K562 (cell line): ENCODE results near the gene PHLPP2. TPM values are rescaled to one million over a fixed set of nuclear protein-coding genes. Genes with fewer than 3 reads are reported as not detected.

Experiments
- polyA plus RNA-seq, 8 experiments: library from polyadenylated mRNA; depleted of rRNA in 4 of 8; stranded (reverse) in 5 of 8; unstranded in 3 of 8; fragments of >200 nt; fragmentation: Nextera tagmentation in 2 of 8; fragmentation: Illumina TruSeq in 1 of 8; extraction: Ambion mirVana in 2 of 8; extraction: Trizol in 1 of 8; gene quantifications; 2 replicates each; pipeline versions ENCODE4 v1.2.1 to v1.2.3, GENCODE V29; 2011 to 2014; ENCODE audit warnings: inconsistent platforms in 1 of 8, missing spikeins in 1 of 8
- small RNA-seq: library from RNA; depleted of rRNA; stranded (forward); fragments of <200 nt; gene quantifications from one replicate; pipeline ENCODE3, GENCODE V24; 2014
- total RNA-seq, 7 experiments: library from RNA; depleted of rRNA in 6 of 7; stranded (reverse); fragments of >200 nt in 6 of 7; fragmentation: Illumina TruSeq in 2 of 7; extraction: Trizol in 2 of 7; gene quantifications; 2 replicates each; pipeline versions ENCODE4 v1.2.1 to v1.2.3, GENCODE V29; 2011 to 2021; ENCODE audit warnings: low replicate concordance in 1 of 7

Gene PHLPP2
- total and polyA plus RNA-seq, 9 of the 15 experiments (the other 6 are each of a cell fraction or from before 2014, with no cell fraction given): 0.60 to 7.1 (median 2.6) TPM

Small RNAs within 50 kb of the gene (small RNA-seq; reads per million reads assigned to genes)
- not detected for gene RNU6-208P
- gene SNORA70D: not detected
- gene SNORD71: 1,174 reads per million, percentile 100 among the genes with 10 or more reads in this experiment

Other genes with a start within 250 kb of the PHLPP2 start
Only the 7 nearest of the 8 such genes appear.
- gene CHST4, start 198.3 kb downstream of the PHLPP2 start, total RNA-seq (2014; rRNA removed): not detected in 2 replicates
- not detected in 2 replicates for gene CHST4, start 198.3 kb downstream of the PHLPP2 start, total RNA-seq (2014; rRNA removed; fragmentation: Illumina TruSeq; extraction: Trizol)
- gene CHST4, start 198.3 kb downstream of the PHLPP2 start, total RNA-seq (2015; rRNA removed; fragmentation: Illumina TruSeq; extraction: Trizol): not detected in 2 replicates
- 0.07 and 0.09 TPM in 2 replicates for gene CHST4, start 198.3 kb downstream of the PHLPP2 start, total RNA-seq (2021)
- not detected in 2 replicates for gene CHST4, start 198.3 kb downstream of the PHLPP2 start, polyA plus RNA-seq (2011; rRNA removed)
- not detected in 2 replicates for gene CHST4, start 198.3 kb downstream of the PHLPP2 start, polyA plus RNA-seq (2014; fragmentation: Illumina TruSeq; extraction: Trizol)
- not detected for gene CHST4, start 198.3 kb downstream of the PHLPP2 start, polyA plus RNA-seq (2014; fragmentation: Nextera tagmentation; extraction: Ambion mirVana)
- gene CHST4, start 198.3 kb downstream of the PHLPP2 start, polyA plus RNA-seq (2014; rRNA removed): not detected in 2 replicates
- not detected in 2 replicates for gene TAT, start 147.6 kb downstream of the PHLPP2 start, total RNA-seq (2014; rRNA removed)
- gene TAT, start 147.6 kb downstream of the PHLPP2 start, total RNA-seq (2014; rRNA removed; fragmentation: Illumina TruSeq; extraction: Trizol): not detected in 2 replicates
- not detected in 2 replicates for gene TAT, start 147.6 kb downstream of the PHLPP2 start, total RNA-seq (2015; rRNA removed; fragmentation: Illumina TruSeq; extraction: Trizol)
- gene TAT, start 147.6 kb downstream of the PHLPP2 start, total RNA-seq (2021): 0.24 and 0.63 TPM in 2 replicates
- gene TAT, start 147.6 kb downstream of the PHLPP2 start, polyA plus RNA-seq (2011; rRNA removed): not detected in 2 replicates
- not detected in 2 replicates for gene TAT, start 147.6 kb downstream of the PHLPP2 start, polyA plus RNA-seq (2014; fragmentation: Illumina TruSeq; extraction: Trizol)
- under 1 TPM; 0.04 TPM for gene TAT, start 147.6 kb downstream of the PHLPP2 start, polyA plus RNA-seq (2014; fragmentation: Nextera tagmentation; extraction: Ambion mirVana)
- gene TAT, start 147.6 kb downstream of the PHLPP2 start, polyA plus RNA-seq (2014; rRNA removed): not detected in 2 replicates
- not detected in 2 replicates for gene MARVELD3, start 98.5 kb downstream of the PHLPP2 start, total RNA-seq (2014; rRNA removed)
- not detected in 2 replicates for gene MARVELD3, start 98.5 kb downstream of the PHLPP2 start, total RNA-seq (2014; rRNA removed; fragmentation: Illumina TruSeq; extraction: Trizol)
- gene MARVELD3, start 98.5 kb downstream of the PHLPP2 start, total RNA-seq (2015; rRNA removed; fragmentation: Illumina TruSeq; extraction: Trizol): not detected in 2 replicates
- gene MARVELD3, start 98.5 kb downstream of the PHLPP2 start, total RNA-seq (2021): not detected in 2 replicates
- 0.07 and 0.08 TPM in 2 replicates for gene MARVELD3, start 98.5 kb downstream of the PHLPP2 start, polyA plus RNA-seq (2011; rRNA removed)
- not detected in 2 replicates for gene MARVELD3, start 98.5 kb downstream of the PHLPP2 start, polyA plus RNA-seq (2014; fragmentation: Illumina TruSeq; extraction: Trizol)
- gene MARVELD3, start 98.5 kb downstream of the PHLPP2 start, polyA plus RNA-seq (2014; fragmentation: Nextera tagmentation; extraction: Ambion mirVana): under 1 TPM in 1 of 2 experiments, not detected in 1; 0.07 TPM
- 0.03 TPM in 1 of 2 replicates, not detected in the other for gene MARVELD3, start 98.5 kb downstream of the PHLPP2 start, polyA plus RNA-seq (2014; rRNA removed)
- 38.2 and 39.4 TPM in 2 replicates for gene AP1G1, start 84.1 kb upstream of the PHLPP2 start, total RNA-seq (2014; rRNA removed)
- gene AP1G1, start 84.1 kb upstream of the PHLPP2 start, total RNA-seq (2014; rRNA removed; fragmentation: Illumina TruSeq; extraction: Trizol): 42.0 and 48.3 TPM in 2 replicates
- 42.1 and 43.4 TPM in 2 replicates for gene AP1G1, start 84.1 kb upstream of the PHLPP2 start, total RNA-seq (2015; rRNA removed; fragmentation: Illumina TruSeq; extraction: Trizol)
- gene AP1G1, start 84.1 kb upstream of the PHLPP2 start, total RNA-seq (2021): 50.3 and 59.2 TPM in 2 replicates
- gene AP1G1, start 84.1 kb upstream of the PHLPP2 start, polyA plus RNA-seq (2011; rRNA removed): 56.9 and 61.2 TPM in 2 replicates
- 42.8 and 45.7 TPM in 2 replicates for gene AP1G1, start 84.1 kb upstream of the PHLPP2 start, polyA plus RNA-seq (2014; fragmentation: Illumina TruSeq; extraction: Trizol)
- 10 to 100 TPM in 1 of 2 experiments, 1 to 10 TPM in 1; 7.0 to 13.6 TPM for gene AP1G1, start 84.1 kb upstream of the PHLPP2 start, polyA plus RNA-seq (2014; fragmentation: Nextera tagmentation; extraction: Ambion mirVana)
- gene AP1G1, start 84.1 kb upstream of the PHLPP2 start, polyA plus RNA-seq (2014; rRNA removed): 25.4 and 26.8 TPM in 2 replicates
- 5.4 and 5.7 TPM in 2 replicates for gene ATXN1L, start 121.3 kb upstream of the PHLPP2 start, total RNA-seq (2014; rRNA removed)
- 8.2 and 9.1 TPM in 2 replicates for gene ATXN1L, start 121.3 kb upstream of the PHLPP2 start, total RNA-seq (2014; rRNA removed; fragmentation: Illumina TruSeq; extraction: Trizol)
- gene ATXN1L, start 121.3 kb upstream of the PHLPP2 start, total RNA-seq (2015; rRNA removed; fragmentation: Illumina TruSeq; extraction: Trizol): 8.9 and 9.3 TPM in 2 replicates
- 10.9 and 11.3 TPM in 2 replicates for gene ATXN1L, start 121.3 kb upstream of the PHLPP2 start, total RNA-seq (2021)
- 10.2 and 10.5 TPM in 2 replicates for gene ATXN1L, start 121.3 kb upstream of the PHLPP2 start, polyA plus RNA-seq (2011; rRNA removed)
- 9.0 and 9.7 TPM in 2 replicates for gene ATXN1L, start 121.3 kb upstream of the PHLPP2 start, polyA plus RNA-seq (2014; fragmentation: Illumina TruSeq; extraction: Trizol)
- 1 to 10 TPM; 1.4 to 2.4 TPM for gene ATXN1L, start 121.3 kb upstream of the PHLPP2 start, polyA plus RNA-seq (2014; fragmentation: Nextera tagmentation; extraction: Ambion mirVana)
- gene ATXN1L, start 121.3 kb upstream of the PHLPP2 start, polyA plus RNA-seq (2014; rRNA removed): 8.3 and 10.6 TPM in 2 replicates
- gene ZNF821, start 159.5 kb upstream of the PHLPP2 start, total RNA-seq (2014; rRNA removed): 4.7 and 5.3 TPM in 2 replicates
- 2.8 and 3.7 TPM in 2 replicates for gene ZNF821, start 159.5 kb upstream of the PHLPP2 start, total RNA-seq (2014; rRNA removed; fragmentation: Illumina TruSeq; extraction: Trizol)
- 3.7 and 3.9 TPM in 2 replicates for gene ZNF821, start 159.5 kb upstream of the PHLPP2 start, total RNA-seq (2015; rRNA removed; fragmentation: Illumina TruSeq; extraction: Trizol)
- gene ZNF821, start 159.5 kb upstream of the PHLPP2 start, total RNA-seq (2021): 4.4 and 5.6 TPM in 2 replicates
- gene ZNF821, start 159.5 kb upstream of the PHLPP2 start, polyA plus RNA-seq (2011; rRNA removed): 3.0 and 4.2 TPM in 2 replicates
- 3.6 and 4.2 TPM in 2 replicates for gene ZNF821, start 159.5 kb upstream of the PHLPP2 start, polyA plus RNA-seq (2014; fragmentation: Illumina TruSeq; extraction: Trizol)
- under 1 TPM; 0.38 to 0.51 TPM for gene ZNF821, start 159.5 kb upstream of the PHLPP2 start, polyA plus RNA-seq (2014; fragmentation: Nextera tagmentation; extraction: Ambion mirVana)
- gene ZNF821, start 159.5 kb upstream of the PHLPP2 start, polyA plus RNA-seq (2014; rRNA removed): 3.1 and 7.7 TPM in 2 replicates
- gene IST1, start 170.8 kb upstream of the PHLPP2 start, total RNA-seq (2014; rRNA removed): 135 and 153 TPM in 2 replicates
- gene IST1, start 170.8 kb upstream of the PHLPP2 start, total RNA-seq (2014; rRNA removed; fragmentation: Illumina TruSeq; extraction: Trizol): 188 and 204 TPM in 2 replicates
- gene IST1, start 170.8 kb upstream of the PHLPP2 start, total RNA-seq (2015; rRNA removed; fragmentation: Illumina TruSeq; extraction: Trizol): 153 and 168 TPM in 2 replicates
- gene IST1, start 170.8 kb upstream of the PHLPP2 start, total RNA-seq (2021): 149 and 170 TPM in 2 replicates
- 324 and 334 TPM in 2 replicates for gene IST1, start 170.8 kb upstream of the PHLPP2 start, polyA plus RNA-seq (2011; rRNA removed)
- 188 and 218 TPM in 2 replicates for gene IST1, start 170.8 kb upstream of the PHLPP2 start, polyA plus RNA-seq (2014; fragmentation: Illumina TruSeq; extraction: Trizol)
- 100 to 1,000 TPM; 139 to 257 TPM for gene IST1, start 170.8 kb upstream of the PHLPP2 start, polyA plus RNA-seq (2014; fragmentation: Nextera tagmentation; extraction: Ambion mirVana)
- gene IST1, start 170.8 kb upstream of the PHLPP2 start, polyA plus RNA-seq (2014; rRNA removed): 161 and 200 TPM in 2 replicates